ENCODE data around the gene ELAVL2.

Gene ELAVL2

DNA sequence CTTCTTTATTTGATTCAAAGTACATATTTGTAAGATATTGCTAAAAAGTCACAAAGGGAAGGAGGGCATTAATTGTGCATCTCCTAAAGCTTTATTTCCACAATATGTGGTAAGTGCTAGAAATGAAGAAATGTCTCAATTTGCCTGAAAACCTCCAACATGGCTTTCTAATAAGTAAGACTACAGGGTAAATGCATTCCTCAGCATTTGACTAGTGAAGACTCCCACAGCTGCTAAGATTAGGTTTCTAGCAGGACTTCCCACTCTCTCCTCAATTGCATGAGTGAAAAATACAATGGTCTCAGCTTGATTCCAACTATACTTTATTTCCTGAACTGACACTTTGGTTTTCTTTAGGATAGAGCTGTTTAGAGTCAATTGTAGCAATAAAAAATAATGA is 162.1 kb downstream of the ELAVL2 start:
- DNase-seq (ENCODE audit: low read depth, low spot score), result no peak

DNA sequence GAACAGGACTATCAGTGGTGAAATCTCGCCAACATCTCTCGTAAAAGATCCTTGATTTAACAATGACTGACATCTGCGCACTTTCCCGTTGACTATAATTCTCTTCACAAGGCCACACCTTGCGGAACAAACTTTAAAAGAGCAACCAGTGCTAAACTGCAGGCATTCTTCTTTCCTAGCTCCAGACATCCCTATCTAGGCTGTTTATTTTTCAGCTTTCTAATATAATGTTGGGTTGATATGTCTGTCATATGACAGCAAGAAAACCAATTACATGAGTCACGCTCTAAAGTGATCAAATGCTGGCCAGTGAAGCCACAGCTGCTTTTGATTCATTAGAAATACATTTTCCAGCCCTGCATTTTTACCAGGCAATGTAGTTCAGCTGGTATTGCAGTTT is 162.5 kb downstream of the ELAVL2 start:
- no peak for DNase-seq (ENCODE audit: low read depth, low spot score)

DNA sequence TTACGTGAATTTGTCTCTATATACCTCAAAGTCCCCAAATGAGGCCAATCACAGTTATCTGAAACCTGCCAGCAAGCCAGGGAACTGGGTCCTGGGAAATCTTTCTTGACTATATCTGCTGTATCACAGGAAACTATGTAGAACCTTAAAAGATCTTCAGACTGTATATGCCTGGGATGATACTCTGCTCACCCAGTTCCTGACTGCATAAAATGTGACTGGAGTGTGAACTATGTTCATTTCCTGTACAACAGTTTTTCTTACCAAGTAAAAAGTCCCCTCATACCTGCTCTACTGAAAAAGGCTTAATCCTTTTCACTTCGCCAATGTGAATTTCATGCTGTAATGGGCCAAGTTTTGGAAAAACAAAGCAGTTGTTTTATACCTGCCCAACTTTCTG is 162.9 kb downstream of the ELAVL2 start:
- DNase-seq (ENCODE audit: low read depth, low spot score), result no peak

DNA sequence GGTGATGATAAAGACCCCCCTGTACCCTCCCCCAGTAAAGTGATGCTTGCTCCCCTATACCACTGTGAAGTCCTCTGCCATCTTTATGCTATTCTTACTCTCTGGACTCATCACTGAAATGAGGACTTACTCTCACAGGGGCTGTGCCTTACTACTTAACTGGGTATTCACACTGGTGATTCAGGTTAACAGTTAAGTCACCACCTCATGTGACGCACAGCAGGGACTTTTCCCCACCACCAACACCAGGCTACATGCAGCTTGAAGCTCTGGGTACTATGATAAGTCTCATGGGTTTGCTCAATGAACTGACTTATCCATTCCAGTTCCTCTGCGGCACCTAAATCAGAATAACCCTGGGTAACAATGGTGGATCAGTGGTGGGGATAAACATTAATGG is 163.7 kb downstream of the ELAVL2 start:
- no peak for DNase-seq (ENCODE audit: low read depth, low spot score)

DNA sequence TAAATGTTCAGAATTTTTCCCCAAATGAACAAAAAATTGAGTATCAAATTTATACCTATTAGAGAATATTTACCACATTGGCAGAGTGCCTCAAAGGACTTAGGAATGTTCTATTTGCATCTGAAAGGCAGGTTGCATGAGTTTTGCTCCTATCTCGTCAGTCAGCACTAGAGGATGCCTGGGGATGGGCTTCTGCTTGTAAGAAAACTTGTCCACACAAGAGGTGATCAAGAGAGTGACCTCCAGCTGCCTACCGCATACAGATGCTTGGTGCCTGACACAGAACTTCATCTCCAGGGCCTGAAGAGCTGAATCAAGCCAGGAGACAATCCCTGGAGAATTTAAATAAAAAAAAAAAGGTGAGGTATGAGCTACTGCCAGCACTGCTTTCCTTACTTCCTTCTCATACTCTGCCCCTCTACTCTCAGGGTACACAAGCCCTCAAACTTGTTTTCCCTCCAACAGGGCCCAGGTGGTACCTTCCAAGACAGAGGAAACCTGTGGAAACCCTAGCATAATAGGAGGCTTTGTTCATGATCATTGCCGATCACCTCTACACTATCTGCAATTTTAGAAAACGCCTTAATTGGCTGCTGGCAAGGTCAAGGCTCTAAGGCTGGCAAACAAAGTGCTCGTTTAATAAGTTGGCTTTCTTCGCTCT is 166.6 kb downstream of the ELAVL2 start:
- no peak for DNase-seq (ENCODE audit: low read depth, low spot score)

DNA sequence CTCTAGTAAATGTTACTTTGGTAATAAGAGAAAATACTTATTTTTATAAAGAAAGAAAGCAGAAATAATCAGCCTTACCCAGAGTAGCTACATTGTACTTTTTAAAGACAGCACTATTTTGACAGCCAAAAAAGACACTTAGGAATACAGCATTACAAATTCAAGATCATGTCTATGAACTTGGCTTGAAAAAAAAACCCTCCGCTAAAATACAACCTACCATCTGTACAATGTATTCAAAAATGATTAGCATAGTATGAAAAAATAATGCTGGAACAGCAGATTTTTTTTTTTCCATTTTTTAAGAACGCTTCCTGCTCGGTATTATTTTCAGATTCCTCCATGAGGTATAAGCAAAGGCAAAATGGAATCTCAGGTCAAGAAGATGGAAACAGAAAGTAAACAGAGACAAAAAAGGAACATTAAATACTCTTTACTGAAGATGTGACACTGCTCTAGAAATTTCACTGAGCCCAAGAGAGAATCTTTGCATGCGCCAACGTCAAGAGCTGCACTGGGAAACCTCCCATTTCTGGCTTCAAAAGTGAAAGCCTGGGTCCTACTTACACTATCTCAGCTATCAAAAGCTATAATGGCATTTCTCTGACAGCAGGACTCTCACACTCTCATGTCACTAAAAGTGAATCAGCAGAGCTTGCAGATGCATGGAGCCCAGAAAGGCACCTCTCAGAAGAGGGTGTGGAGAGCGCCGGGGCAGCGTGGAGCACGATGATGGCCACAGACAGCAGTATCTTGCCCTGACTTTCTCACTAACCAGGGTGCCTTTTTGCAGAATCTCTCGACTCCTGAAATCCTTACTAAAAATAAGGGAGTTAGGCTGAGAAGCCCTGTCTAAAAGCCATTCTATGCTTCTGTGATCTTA is 167.4 kb downstream of the ELAVL2 start:
- no peak for DNase-seq (ENCODE audit: low read depth, low spot score)

DNA sequence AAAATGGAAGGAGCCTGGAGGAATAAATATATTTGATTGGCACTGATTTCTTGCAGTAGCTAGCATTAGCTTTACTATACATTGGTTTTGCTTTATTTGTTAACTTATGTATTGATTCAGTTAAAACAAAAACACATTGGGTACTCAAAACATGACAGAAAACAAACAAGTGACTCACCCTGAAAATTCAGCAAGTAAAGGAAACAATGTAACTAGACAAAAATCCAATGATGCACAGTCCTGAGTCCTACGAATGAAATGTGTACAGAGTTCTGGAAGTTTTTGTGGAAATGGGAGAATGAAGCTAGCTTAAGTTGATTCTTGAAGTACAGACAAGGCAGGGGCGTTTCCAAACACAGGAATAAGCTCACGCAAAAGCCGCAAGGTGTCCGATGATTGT is 175.0 kb downstream of the ELAVL2 start:
- DNase-seq (ENCODE audit: low read depth, low spot score), result no peak

DNA sequence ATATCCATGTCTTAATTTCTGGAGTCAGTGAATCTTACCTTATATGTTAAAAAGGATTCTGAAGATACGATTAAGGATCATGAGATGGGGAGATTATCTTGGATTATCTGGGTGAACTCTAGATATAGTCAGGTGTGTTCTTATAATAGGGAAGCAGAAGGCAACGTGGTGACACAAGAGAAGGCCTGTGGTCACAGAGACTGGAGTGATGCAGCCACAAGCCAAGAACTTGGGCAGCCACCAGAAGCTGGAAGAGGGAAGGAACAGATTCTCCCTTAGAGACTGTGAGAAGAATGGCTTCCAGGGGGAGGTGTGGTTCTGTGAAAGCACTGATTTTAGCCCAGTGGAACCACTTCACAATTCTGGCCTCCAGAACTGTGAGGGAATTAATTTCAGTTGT is 177.4 kb downstream of the ELAVL2 start:
- DNase-seq (ENCODE audit: low read depth, low spot score), result no peak

DNA sequence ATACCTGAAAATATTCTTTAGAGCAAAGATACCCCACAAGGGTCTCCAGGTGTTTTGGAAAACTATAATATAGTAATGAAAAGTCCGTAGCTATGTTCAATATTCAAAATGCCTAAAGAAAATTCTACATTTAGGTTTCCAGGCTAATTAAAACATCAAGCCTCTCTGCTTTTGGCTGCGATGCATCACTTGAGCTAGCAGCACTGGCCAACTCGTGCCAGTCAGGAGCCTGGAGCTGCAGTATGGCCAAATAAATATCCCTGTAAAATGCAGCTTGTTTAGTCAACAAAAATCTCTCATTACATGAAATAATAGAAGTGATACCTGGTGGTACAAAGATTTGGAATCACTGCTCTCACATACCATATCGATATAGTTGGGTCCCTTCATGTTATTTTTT is 181.1 kb downstream of the ELAVL2 start:
- no peak for DNase-seq (ENCODE audit: low read depth, low spot score)

DNA sequence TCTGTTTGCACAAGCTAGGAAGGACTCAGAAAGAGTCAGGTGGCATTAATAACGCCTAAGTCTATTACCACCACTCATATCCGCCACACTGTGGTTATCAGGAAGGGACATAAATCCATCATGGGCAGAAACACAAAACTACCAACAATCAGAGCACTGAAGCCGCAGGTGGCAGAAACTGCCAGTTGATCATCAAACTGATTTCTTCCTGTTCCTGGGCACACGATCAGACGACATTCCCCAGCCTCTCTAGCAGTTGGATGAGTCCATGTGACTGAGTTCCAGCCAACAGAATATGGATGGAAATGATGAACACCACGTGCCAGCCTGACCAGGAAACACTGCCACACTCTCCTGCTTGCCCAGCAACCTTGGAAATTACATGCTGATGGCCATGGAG is 181.7 kb downstream of the ELAVL2 start:
- no peak for DNase-seq (ENCODE audit: low read depth, low spot score)

DNA sequence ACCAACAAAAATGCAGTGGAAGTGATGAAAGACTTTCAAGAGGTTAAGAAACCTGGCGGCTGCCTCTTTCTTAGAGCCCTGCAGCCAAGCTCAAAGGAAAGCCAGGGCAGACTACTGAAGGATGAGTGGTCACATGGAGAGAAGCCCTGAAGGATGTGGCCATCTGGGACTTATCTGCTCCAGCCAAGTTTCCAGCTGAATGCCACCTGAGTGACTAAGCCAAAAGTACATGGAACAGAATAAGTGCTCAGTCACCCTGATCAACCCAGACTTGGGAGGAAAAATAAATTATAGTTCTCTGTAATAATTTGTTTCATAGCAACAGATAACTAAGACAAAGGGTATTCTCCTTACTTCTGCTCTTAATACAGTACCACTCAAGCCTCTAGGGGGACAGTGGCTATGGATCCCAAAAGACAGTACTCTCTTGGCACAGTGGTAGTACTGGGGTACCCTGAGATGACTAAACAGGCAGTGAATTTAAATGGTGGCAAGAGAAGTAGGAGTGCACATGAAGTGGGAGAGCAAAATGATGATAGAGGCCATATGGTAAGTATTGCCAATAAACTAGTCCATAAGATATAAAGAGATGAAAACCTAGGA is 182.3 kb downstream of the ELAVL2 start:
- no peak for DNase-seq (ENCODE audit: low read depth, low spot score)
